MCF 10A (cell line): ENCODE measurements around the gene HACL1. TPM values are rescaled to one million over a fixed set of nuclear protein-coding genes. Genes with fewer than 3 reads are reported as not detected.

Source experiments
- BruUV-seq: library from RNA; stranded (reverse); fragments of 400-500 nt; replicated peaks from 2 replicates; lab custom pipeline; 2021; lab: Mats Ljungman, UMichigan
- CTCF ChIA-PET: fragments of 300-600 bp; sonication (Branson Sonifier 250); formaldehyde crosslinking; extraction: SDS; loops from one replicate; lab custom pipeline; 2021; ENCODE audit warnings: antibody characterized with exemption, inconsistent platforms; lab: Yijun Ruan, JAX
- POLR2A ChIA-PET: fragments of 300-600, 350-650 bp; sonication (Branson Sonifier 250); formaldehyde crosslinking; extraction: SDS; loops from one replicate; lab custom pipeline; 2020; ENCODE audit warnings: antibody characterized with exemption, inconsistent platforms; lab: Yijun Ruan, JAX
- DNase-seq: peaks from one replicate; pipeline ENCODE4 v3.0.0-alpha.2; 2018; ENCODE audit not compliant: unreplicated experiment
- H3K27ac Mint-ChIP-seq: one replicate; pipeline ENCODE4 v1.8.0; 2022; ENCODE audit warnings: mild to moderate bottlenecking, low read depth, mixed read lengths; ENCODE audit not compliant: unreplicated experiment
- H3K27me3 Mint-ChIP-seq: one replicate; pipeline ENCODE4 v1.8.0; 2022; ENCODE audit warnings: mixed read lengths; ENCODE audit not compliant: insufficient read depth, unreplicated experiment
- H3K36me3 Mint-ChIP-seq: one replicate; pipeline ENCODE4 v1.8.0; 2022; ENCODE audit warnings: mild to moderate bottlenecking, moderate library complexity, mixed read lengths; ENCODE audit not compliant: insufficient read depth, unreplicated experiment
- H3K4me1 Mint-ChIP-seq: one replicate; pipeline ENCODE4 v1.8.0; 2022; ENCODE audit warnings: mixed read lengths; ENCODE audit not compliant: insufficient read depth, unreplicated experiment
- H3K4me3 Mint-ChIP-seq: one replicate; pipeline ENCODE4 v1.8.0; 2022; ENCODE audit warnings: mild to moderate bottlenecking, moderate library complexity, mixed read lengths; ENCODE audit not compliant: unreplicated experiment
- H3K9me3 Mint-ChIP-seq: one replicate; pipeline ENCODE4 v1.8.0; 2022; ENCODE audit warnings: mixed read lengths; ENCODE audit not compliant: unreplicated experiment
- intact Hi-C: fragments of 100-400 bp; cut with micrococcal nuclease; formaldehyde crosslinking; loops from 2 replicates; pipeline ENCODE4 v1.14.1; 2022
- total RNA-seq: library from RNA; stranded (reverse); gene quantifications from 2 replicates; pipeline ENCODE4 v1.2.3, GENCODE V29; 2022
- TF ChIP-seq, protein P1 (sequence below): fragments of 200-600 bp; IDR thresholded peaks from one replicate; pipeline ENCODE4 v1.8.0; 2022; ENCODE audit warnings: antibody characterized with exemption, mild to moderate bottlenecking; ENCODE audit not compliant: unreplicated experiment

The HACL1 gene
- total RNA-seq, 1 experiment from 2014 or later = 19.6 TPM

DNA sequence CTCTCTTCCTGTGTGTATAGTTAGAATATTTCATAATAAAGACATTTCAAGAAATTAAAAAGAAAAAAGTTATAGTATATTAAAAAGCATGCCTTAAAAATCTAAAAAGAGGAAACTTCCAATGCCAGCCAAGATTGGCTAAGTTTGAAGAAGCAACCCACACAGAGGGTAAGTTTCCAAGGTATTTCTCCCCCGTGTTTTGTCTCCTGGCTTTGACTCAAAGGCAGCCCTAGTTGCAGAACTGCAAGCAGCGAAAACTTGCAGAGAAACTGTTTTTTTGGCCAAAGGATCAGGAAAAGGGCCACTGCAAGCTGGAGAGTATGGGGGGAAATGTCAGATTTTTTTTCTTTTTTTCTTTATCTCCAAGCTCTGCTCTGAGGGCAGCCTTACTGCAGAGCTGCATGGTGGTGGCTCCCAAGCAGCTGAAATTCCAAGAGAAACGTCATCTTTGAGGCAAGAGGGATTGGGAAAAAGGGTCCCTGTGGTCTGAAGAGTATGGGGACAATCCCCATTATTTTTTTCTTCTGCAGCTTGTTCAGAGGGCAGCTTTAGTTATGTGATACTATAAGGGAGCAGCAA lies 23.0 kb downstream of the HACL1 start:
- Mint-ChIP-seq H3K36me3 (peaks cover 66% of the 10 kb centered on the region), H3K27me3 (no peaks in the 10 kb centered on the region), H3K4me3 (no peak overlapping the region), H3K4me1 (no peaks in the 10 kb centered on the region), H3K27ac (peak overlapping the region; percentile 3), H3K9me3 (no peaks in the 10 kb centered on the region)
- TF ChIP-seq, protein P1, sequence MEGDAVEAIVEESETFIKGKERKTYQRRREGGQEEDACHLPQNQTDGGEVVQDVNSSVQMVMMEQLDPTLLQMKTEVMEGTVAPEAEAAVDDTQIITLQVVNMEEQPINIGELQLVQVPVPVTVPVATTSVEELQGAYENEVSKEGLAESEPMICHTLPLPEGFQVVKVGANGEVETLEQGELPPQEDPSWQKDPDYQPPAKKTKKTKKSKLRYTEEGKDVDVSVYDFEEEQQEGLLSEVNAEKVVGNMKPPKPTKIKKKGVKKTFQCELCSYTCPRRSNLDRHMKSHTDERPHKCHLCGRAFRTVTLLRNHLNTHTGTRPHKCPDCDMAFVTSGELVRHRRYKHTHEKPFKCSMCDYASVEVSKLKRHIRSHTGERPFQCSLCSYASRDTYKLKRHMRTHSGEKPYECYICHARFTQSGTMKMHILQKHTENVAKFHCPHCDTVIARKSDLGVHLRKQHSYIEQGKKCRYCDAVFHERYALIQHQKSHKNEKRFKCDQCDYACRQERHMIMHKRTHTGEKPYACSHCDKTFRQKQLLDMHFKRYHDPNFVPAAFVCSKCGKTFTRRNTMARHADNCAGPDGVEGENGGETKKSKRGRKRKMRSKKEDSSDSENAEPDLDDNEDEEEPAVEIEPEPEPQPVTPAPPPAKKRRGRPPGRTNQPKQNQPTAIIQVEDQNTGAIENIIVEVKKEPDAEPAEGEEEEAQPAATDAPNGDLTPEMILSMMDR = no peak
- ChIA-PET CTCF (interaction anchor here (0.6 to 1.2 kb wide), 2 partner anchors 9 to 1697 kb away, joined by 3 read pairs; no protein-coding TSS in a partner anchor), POLR2A (interaction anchor here (0.8 kb wide), 1 partner anchor 331 kb away, joined by 3 read pairs; no protein-coding TSS in a partner anchor)
- DNase-seq = no peak
- no TSS peak for BruUV-seq
- intact Hi-C loops = no loop called here

DNA sequence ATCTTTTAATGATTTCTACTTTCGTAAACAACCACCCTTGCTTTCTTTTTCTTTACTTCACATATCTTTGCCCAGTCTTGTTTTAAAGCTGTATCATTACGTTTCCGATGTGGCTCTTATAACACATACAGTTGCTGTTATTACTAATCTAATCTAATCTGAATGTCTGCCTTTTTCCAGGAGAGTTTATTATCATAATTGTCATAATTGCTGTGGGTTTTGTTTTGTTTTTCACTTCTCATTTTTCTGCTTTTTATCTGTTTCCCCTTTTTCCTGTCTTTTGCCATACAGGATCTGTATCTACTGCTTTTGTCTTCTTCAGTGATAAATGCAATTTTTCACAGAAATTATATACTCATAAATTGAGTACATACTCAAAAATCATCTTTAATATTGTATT lies 24.9 kb downstream of the HACL1 start:
- DNase-seq = no peak
- intact Hi-C loops = no loop called here
- ChIA-PET POLR2A (no interaction called here), CTCF (no interaction called here)
- Mint-ChIP-seq H3K36me3 (peaks cover 63% of the 10 kb centered on the region), H3K27me3 (no peaks in the 10 kb centered on the region), H3K4me3 (no peak overlapping the region), H3K4me1 (no peaks in the 10 kb centered on the region), H3K27ac (no peak overlapping the region), H3K9me3 (no peaks in the 10 kb centered on the region)
- TF ChIP-seq, protein P1 = no peak
- no TSS peak for BruUV-seq

DNA sequence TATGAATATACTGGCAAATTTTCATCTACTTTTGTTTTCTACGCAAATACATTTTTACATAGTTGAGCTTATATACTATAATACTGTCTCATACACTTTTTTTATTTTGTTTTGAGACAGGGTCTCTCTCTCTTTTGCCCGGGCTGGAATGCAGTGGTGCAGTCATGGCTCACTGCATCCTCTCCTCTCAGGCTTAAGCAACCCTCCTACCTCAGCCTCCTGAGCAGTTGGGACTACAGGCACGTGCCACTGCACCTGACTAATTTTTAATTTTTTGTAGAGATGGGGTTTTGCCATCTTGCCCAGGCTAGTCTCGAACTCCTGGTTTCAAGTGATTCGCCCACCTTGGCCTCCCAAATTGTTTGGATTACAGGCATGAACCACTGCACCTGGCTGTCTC lies 25.9 kb downstream of the HACL1 start:
- Mint-ChIP-seq H3K27me3 (no peaks in the 10 kb centered on the region), H3K4me3 (no peak overlapping the region), H3K27ac (no peak overlapping the region), H3K9me3 (no peaks in the 10 kb centered on the region), H3K36me3 (peaks cover 66% of the 10 kb centered on the region), H3K4me1 (no peaks in the 10 kb centered on the region)
- intact Hi-C loops = no loop called here
- no peak for DNase-seq
- BruUV-seq = no TSS peak
- ChIA-PET CTCF (no interaction called here), POLR2A (no interaction called here)
- TF ChIP-seq, protein P1 = no peak

DNA sequence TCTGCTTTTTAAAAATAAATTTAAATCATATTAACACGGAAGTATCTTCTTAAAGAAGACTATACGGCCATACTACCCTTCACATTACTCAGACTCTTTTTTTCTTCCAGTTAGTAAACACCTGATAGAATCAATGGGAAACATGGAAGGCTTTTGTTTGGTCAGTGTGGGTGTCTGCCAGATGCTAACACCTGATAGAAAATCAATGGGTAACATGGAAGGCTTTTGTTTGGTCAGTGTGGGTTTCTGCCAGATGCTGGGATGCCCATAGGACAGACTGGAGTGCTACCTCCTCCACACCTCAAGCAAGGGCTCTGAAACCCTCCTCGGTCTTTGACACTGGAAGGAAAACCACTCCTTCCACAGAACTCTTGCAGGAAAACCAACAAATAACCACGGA lies 29.2 kb downstream of the HACL1 start:
- no peak for DNase-seq
- ChIA-PET POLR2A (no interaction called here), CTCF (interaction anchor here (0.6 to 1.2 kb wide), 3 partner anchors 14 to 464 kb away, joined by 3 to 6 read pairs (median 3); no protein-coding TSS in a partner anchor)
- no peaks in the 10 kb centered on the region for H3K4me1 Mint-ChIP-seq
- no peak overlapping the region for H3K27ac Mint-ChIP-seq
- H3K27me3 Mint-ChIP-seq = no peaks in the 10 kb centered on the region
- no peak overlapping the region for H3K4me3 Mint-ChIP-seq
- no peaks in the 10 kb centered on the region for H3K9me3 Mint-ChIP-seq
- peaks cover 71% of the 10 kb centered on the region for H3K36me3 Mint-ChIP-seq
- BruUV-seq = no TSS peak
- intact Hi-C loops = no loop called here
- TF ChIP-seq, protein P1 = no peak
